Gastroesophageal sphincter (tissue), 4 donors: Measurements from ENCODE around the gene PBX1. TPM values are rescaled to one million over a fixed set of nuclear protein-coding genes. Genes with fewer than 3 reads are reported as not detected.

Source experiments
- ATAC-seq: fragments of 150-250 bp; one replicate; pipeline ENCODE4 v1.9.1; 2016; ENCODE audit warnings: mild to moderate bottlenecking, moderate library complexity
- H3K27ac ChIP-seq, 4 donors: fragments of 200-600 bp; sonication (generic) in 3 of 4; 1 replicate in 3 of 4; 2 replicates in 1 of 4; pipeline ENCODE4 v1.5.1; 2016 to 2019
- H3K27me3 ChIP-seq: fragments of 200-600 bp; sonication (generic); one replicate; pipeline ENCODE4 v1.5.1; 2019
- H3K36me3 ChIP-seq, 2 donors: fragments of 200-600 bp; sonication (generic); one replicate each; pipeline ENCODE4 v1.5.1; 2019; ENCODE audit warnings: control low read depth in 1 of 2
- H3K4me1 ChIP-seq, 3 donors: fragments of 200-600 bp; sonication (generic); 1 replicate in 2 of 3; 2 replicates in 1 of 3; pipeline ENCODE4 v1.5.1; 2016 to 2019; ENCODE audit warnings: control low read depth in 2 of 3
- H3K4me3 ChIP-seq, 2 donors: fragments of 200-600 bp; sonication (generic); one replicate each; pipeline ENCODE4 v1.5.1; 2019; ENCODE audit warnings: mild to moderate bottlenecking in 1 of 2, moderate library complexity in 1 of 2
- H3K9me3 ChIP-seq, 3 donors: fragments of 200-600 bp; sonication (generic); one replicate each; pipeline ENCODE4 v1.5.1; 2017 to 2019; ENCODE audit warnings: control low read depth in 2 of 3
- CTCF ChIP-seq, 4 experiments: fragments of 200-600 bp in 2 of 4; fragments of 450-650 bp in 2 of 4; sonication (generic) in 1 of 4; IDR thresholded peaks; one replicate each; pipeline ENCODE4 v1.5.1; 2017 to 2019; ENCODE audit warnings: antibody characterized with exemption in 4 of 4, mild to moderate bottlenecking in 2 of 4, moderate library complexity in 2 of 4
- EP300 ChIP-seq: sonication (generic); formaldehyde crosslinking; IDR thresholded peaks from one replicate; pipeline ENCODE4 v1.6.1; 2017; ENCODE audit warnings: antibody characterized with exemption, mild to moderate bottlenecking
- POLR2A ChIP-seq, 2 donors: fragments of 450-650 bp; IDR thresholded peaks; one replicate each; pipeline ENCODE4 v1.6.1; 2017; ENCODE audit warnings: antibody characterized with exemption in 2 of 2, mild to moderate bottlenecking in 2 of 2, moderate library complexity in 1 of 2
- POLR2AphosphoS5 ChIP-seq: sonication (generic); formaldehyde crosslinking; IDR thresholded peaks from one replicate; pipeline ENCODE4 v1.6.1; 2017; ENCODE audit warnings: antibody characterized with exemption
- WGBS, 2 donors: methylation state at CpG; one replicate each; pipeline ENCODE4 v1.1.5; 2018; ENCODE audit warnings: low coverage in 1 of 2; 5-methylcytosine and 5-hydroxymethylcytosine counted together
- total RNA-seq, 4 donors: library from RNA; depleted of rRNA; stranded (reverse); fragments of >200 nt; gene quantifications; one replicate each; pipeline ENCODE4 v1.1.0, GENCODE V29; 2016

Gene PBX1
- total RNA-seq, 4 donors from 2014 or later, result 75.8 to 177 (median 140) TPM

- WGBS, 2 donors, result 75 to 78% methylated on average over 4 to 5 of the region's 5 CpGs
- no peaks in the 10 kb centered on the region for H3K27me3 ChIP-seq
- H3K4me1 ChIP-seq, result peaks cover 8 to 46% (median 14%) of the 10 kb centered on the region in 3 donors
- no peak for TF ChIP-seq EP300
- no peak for TF ChIP-seq POLR2AphosphoS5
- no peak for TF ChIP-seq CTCF (IDR thresholded peaks at IDR 0.05)
- no peak for TF ChIP-seq POLR2A (IDR thresholded peaks at IDR 0.05)
- no peak overlapping the region for H3K4me3 ChIP-seq
- H3K27ac ChIP-seq, result no peak overlapping the region
- H3K36me3 ChIP-seq, result no peaks in the 10 kb centered on the region
- no peaks in the 10 kb centered on the region for H3K9me3 ChIP-seq
- no peak for ATAC-seq
Measured at GRCh38 chr1:164728719-164729118, 169.7 kb downstream of the PBX1 start.

- no peak for ATAC-seq
- TF ChIP-seq CTCF (IDR thresholded peaks at IDR 0.05), result no peak
- TF ChIP-seq EP300, result no peak
- no peak for TF ChIP-seq POLR2AphosphoS5
- TF ChIP-seq POLR2A (IDR thresholded peaks at IDR 0.05), result no peak
- Histone ChIP-seq H3K4me1 (peaks cover 0 to 32% (median 0%) of the 10 kb centered on the region in 3 donors), H3K4me3 (no peak overlapping the region), H3K27ac (no peak overlapping the region), H3K27me3 (no peaks in the 10 kb centered on the region), H3K9me3 (no peaks in the 10 kb centered on the region), H3K36me3 (no peaks in the 10 kb centered on the region)
- WGBS, 2 donors, result 73 to 82% methylated on average over 8 of the region's 11 CpGs
Measured at GRCh38 chr1:164731161-164731876, 172.3 kb downstream of the PBX1 start.

GRCh38 chr1:164733070-164733469 lies 174.1 kb downstream of the PBX1 start:
- Histone ChIP-seq H3K4me1 (peaks cover 0 to 23% (median 0%) of the 10 kb centered on the region in 3 donors), H3K27ac (no peak overlapping the region), H3K36me3 (no peaks in the 10 kb centered on the region), H3K27me3 (no peaks in the 10 kb centered on the region), H3K9me3 (no peaks in the 10 kb centered on the region), H3K4me3 (no peak overlapping the region)
- WGBS, 2 donors, result 45 to 82% methylated on average over 2 to 3 of the region's 3 CpGs
- no peak for TF ChIP-seq POLR2A (IDR thresholded peaks at IDR 0.05)
- no peak for TF ChIP-seq EP300
- TF ChIP-seq CTCF (IDR thresholded peaks at IDR 0.05), result no peak
- TF ChIP-seq POLR2AphosphoS5, result no peak
- ATAC-seq, result no peak

- WGBS, 2 donors, result 93 to 96% methylated on average over 4 of the region's 4 CpGs
- ATAC-seq, result no peak
Measured at GRCh38 chr1:164733734-164734133, 174.8 kb downstream of the PBX1 start.

More at GRCh38 chr1:164733734-164734133, 174.8 kb downstream of the PBX1 start:
- no peaks in the 10 kb centered on the region for H3K9me3 ChIP-seq
- no peak for TF ChIP-seq POLR2AphosphoS5
- no peak for TF ChIP-seq EP300
- no peak for TF ChIP-seq CTCF (IDR thresholded peaks at IDR 0.05)
- no peak for TF ChIP-seq POLR2A (IDR thresholded peaks at IDR 0.05)
- no peaks in the 10 kb centered on the region for H3K27me3 ChIP-seq
- no peaks in the 10 kb centered on the region for H3K36me3 ChIP-seq
- peaks cover 0 to 23% (median 0%) of the 10 kb centered on the region in 3 donors for H3K4me1 ChIP-seq
- H3K27ac ChIP-seq, result no peak overlapping the region
- H3K4me3 ChIP-seq, result no peak overlapping the region
